Amniotic epithelial cell (primary cell): ENCODE data around the gene SYPL2.

Experiments
- DNase-seq: peaks from one replicate; pipeline ENCODE4 v3.0.0-alpha.2; 2010; ENCODE audit warnings: low read depth

SYPL2 gene

DNA sequence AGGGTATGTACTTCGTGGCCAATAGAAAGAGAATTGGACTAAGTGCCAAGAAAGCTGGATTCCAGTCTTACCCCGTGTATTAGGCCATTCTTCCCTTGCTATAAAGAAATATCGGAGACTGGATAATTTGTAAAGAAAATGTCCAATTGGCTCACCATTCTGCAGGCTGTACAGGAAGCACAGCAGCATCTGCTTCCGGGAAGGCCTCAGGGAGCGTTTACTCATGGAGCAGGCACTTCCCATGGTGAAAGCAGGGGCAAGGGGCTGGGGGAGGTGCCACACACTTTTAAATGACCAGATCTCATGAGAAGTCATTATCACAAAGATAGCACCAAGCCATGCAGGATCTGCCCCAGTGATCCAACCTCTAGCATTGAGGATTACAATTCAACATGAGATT is 51.0 kb downstream of the SYPL2 start:
- no peak for DNase-seq

DNA sequence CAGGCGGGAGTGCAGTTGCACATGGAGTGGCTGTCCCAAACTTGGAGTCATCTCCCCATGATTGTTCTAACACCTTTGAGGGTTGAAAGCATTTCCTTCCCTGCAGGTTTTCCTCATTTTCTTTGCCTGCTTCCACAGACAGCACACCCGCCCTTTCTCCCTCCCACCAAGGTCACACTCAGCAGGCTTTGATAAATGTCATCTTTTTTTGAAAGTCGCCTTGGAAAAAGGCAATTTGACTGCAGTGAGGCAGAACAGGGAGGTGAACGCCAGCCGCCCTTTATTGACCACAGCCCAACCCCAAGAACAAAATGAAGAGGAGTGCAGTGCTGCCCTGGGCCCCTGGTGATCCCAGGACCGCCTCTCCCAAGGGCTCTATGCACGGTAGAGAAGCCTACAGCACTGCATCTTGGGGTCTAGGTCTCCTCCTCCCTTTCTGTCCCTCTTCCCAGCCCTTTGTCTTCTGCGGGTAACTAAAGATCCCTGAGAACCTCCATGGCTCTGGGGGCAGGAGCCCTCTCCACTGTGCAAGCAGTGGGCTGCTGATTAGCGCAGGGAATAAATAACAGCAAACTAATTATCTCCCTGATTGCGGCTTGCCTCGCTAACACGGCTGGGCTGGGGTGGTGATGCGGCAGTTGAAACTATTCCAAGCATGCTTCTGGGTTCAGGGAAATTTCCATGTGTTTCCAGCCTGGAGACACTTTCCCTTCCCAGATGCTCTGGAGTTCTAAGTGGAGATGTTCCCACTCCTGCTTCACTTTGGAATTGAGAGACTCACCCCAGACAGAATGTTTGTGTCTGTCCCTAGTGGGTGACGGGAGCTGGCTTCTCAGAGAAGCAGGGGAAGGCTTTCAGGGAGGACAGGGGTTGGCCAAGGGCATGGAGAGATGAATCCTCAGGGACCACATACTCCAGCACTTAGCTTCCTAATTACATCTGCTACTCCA is 54.9 kb downstream of the SYPL2 start:
- no peak for DNase-seq

DNA sequence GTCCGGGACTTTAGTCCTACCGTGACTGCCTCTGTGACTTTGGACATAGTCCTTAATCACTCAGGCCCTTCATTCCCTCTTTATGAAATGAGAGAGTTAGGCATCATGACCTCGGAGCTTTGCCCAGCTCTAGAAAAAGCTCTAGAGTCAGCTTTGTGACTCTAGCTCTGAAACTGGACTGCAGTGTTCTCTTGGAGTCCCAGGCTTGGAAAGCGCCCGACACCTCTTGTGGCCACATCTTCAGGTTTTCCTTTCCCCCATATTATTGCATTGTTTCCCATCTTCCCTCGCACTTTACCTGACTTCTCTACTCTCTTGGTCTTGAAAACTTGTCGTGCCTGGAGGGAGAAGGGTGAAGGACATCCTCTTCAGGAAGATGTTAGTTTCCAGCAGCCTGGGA is 55.7 kb downstream of the SYPL2 start:
- DNase-seq = no peak

DNA sequence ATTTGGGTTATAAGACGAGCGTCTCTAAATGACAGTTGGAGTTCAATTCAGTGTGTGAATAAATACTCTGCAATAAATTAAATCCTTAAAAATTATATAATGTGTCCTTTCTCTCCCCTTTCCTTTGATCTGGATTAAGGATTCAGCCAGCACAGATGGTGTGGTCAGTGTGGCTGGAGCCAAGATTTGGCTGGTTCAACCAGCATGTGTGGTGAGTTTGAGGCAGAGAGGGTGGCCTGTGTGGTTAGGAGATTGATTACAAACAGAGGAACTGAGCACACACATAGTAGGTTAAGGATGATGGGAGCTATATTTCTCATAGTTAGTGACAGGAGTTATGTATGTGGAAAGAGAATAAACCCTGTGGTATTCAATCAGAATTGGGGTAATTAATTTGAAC is 57.4 kb downstream of the SYPL2 start:
- no peak for DNase-seq

DNA sequence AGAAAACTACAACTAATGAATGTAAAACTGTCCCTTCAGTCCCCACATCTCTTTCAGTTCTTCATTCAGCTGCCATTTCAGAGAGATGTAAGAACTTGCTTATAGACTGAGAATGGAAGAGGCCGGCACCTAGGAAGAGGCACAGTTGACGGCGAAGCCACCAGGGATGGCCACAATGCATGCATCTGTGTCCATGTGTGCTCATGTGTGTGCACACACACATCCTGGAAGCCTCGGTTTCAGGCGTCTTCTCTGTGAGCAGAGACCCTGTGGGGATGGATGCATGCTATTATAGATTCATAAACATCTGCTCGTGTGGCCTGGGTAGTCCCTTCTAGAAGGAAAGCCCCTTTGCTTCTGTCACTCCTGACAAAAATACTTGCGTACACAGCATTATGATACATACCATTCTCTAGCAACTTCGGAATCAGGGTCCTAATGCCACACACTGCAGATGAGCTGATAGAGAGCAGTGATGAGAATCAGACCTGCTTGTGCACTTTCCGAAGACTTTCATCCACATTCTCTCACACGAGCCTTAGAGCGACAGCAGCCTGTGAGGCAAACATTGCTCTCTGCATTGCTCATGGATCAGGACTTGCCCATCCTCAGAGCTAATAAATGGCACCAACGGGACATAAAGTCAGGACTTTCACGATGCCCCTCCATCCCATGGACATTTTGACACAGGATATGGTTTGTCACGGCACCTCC is 60.9 kb downstream of the SYPL2 start:
- DNase-seq = no peak

DNA sequence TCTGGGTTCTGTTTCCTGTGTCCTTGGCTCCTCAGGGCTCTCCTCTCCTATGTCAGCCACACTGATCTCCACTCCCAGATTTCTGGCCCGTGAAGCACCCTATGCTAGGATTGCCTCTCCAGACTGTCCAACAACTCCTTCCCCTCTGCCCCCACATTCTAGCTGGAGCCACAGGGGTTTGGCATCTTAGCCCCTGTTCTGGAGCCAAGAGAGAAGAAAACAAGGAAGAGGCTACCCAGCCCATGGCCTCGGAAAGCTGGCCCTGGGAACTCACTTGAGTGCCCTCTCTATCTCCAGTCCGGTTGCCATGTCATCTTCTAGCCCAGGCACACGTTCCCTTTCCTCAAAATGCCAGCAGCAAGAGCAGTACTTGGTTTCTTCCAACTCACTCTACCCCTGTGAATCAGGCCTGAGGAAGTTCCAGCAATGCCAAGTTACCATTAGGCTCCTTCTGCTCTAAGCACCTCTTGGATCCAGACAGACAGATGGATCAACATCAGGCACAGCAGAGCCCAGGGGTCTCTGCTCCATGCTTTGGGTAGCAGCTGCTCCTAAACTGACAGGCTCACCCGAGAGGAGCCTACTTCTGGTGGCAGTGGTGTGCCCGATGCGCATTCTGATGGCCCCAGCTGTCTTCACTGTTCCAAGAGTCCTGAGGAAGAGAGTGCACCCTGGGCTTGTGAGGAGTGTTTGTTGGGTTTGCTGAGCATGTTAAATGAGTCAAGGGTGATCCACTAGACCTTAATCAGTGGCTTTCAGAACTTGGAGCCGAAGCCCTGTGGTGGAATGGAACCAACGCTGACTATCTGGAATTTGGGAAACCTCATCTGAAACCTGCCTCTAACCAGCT is 61.7 kb downstream of the SYPL2 start:
- no peak for DNase-seq

DNA sequence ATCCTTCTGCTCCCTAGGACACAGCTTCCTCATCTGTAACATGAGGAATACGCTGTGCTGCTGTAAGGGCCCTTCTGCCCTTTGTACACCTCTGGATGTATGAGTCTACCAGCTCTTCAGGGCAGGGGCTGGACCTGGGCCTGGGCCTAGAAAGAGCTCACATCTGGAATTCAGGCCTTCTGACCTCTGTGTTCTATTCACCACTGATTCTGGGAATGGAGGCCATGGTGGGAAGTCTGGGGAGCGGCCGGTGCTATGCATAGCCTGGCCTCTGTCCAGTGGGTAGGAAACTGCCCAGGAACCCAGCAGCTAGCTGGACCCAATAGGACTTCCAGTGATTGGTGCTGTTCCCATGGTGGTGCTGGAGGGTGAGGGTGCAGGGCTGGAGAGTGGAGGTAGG is 62.4 kb downstream of the SYPL2 start:
- DNase-seq = no peak

DNA sequence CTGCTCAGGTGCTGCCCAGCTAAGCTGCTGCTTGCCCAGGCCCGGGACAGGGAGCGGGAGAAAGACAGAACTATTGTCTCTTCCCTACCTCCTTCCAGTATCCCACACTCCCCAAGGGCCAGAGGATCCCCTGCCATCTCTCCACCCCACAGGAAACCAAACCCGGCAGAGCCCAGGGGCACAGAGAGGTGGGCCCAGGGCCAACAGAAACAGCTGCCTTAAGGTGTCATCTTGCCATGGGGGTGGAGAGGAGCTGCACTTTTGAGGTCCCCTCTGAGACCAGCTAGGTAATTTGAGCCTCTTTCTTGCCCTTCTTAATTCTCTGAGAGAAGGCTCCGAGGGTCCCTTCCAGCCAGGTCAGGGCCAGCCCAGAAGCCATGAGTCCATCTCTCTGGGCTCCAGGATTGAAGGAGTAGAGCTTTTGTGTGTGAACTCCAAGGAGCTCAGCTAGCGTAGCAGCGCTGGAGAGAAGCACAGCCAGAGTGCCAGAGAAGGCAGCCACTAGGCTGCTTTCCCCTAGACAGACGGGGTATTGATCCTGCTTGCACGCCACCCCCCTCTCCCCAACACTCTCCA is 63.6 kb downstream of the SYPL2 start:
- DNase-seq = no peak

DNA sequence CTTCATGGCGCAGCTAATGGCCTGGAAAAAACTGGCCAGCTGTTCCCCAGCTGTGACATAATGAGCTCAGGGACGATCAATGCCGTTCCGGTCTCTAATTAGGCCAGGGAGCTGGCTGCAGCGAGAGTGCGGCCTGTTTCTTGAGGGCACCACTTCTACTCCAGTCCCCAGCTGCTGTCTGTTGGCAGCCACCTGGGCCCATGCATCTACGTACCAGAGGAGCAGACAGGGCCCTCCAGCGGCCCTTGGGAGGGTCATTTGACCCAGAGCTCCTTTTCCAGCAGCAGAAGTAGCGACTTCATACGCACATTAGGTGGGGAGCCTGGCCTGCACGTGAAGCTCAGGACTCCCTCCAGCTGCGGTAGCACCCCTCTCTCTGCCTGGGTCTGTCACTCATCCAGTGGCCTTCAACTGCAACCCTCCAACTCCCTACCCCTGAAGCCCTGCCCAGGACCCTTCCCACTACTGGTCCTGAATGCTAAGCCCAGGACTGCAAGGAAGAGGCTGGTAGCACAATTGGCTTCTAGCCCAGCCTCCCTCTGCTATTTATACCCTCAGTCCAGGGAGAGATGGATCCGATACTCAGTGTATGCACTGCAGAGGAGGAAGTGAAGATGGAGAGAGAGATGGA is 64.2 kb downstream of the SYPL2 start:
- DNase-seq = no peak

DNA sequence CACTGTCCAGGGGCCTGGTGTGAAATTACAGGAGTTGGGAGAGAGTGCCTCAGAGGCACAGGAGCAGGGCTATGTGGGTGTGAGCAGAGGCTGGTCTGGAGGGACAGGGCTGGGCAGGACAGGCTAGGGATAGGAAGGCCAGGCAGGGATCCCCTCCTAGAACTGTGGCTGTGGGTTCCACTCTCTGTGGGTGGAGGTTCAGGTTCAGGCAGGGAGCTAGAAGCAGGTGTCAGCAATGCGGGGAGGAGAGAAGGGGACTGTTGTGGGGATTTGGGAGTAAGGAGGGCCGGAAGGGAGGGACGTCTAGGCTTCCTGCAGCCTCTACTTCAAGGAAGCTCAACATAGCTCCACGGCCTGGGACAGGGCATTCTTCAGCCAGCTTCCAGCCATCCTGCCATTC is 65.0 kb downstream of the SYPL2 start:
- no peak for DNase-seq
